H9 (cell line): ENCODE measurements around the gene COL23A1. TPM values are rescaled to one million over a fixed set of nuclear protein-coding genes. Genes with fewer than 3 reads are reported as not detected.

Experiments
- DNase-seq: peaks from one replicate; pipeline ENCODE4 v3.0.0-alpha.2; 2017
- H2AFZ ChIP-seq: one replicate; pipeline ENCODE4 v1.6.1; 2013; ENCODE audit warnings: mild to moderate bottlenecking, low read length, control low read depth, moderate library complexity
- H2AK5ac ChIP-seq: 2 replicates; pipeline ENCODE4 v1.6.1; 2013; ENCODE audit warnings: low read length, control low read depth, mixed read lengths; ENCODE audit not compliant: insufficient read length
- H2BK120ac ChIP-seq: one replicate; pipeline ENCODE4 v1.6.1; 2013; ENCODE audit warnings: low read depth, mild to moderate bottlenecking, low read length, control low read depth, inconsistent platforms; ENCODE audit not compliant: poor library complexity, severe bottlenecking
- H2BK12ac ChIP-seq: 2 replicates; pipeline ENCODE4 v1.6.1; 2013; ENCODE audit warnings: low read length, control low read depth, mixed read lengths, low read depth; ENCODE audit not compliant: insufficient read length
- H2BK15ac ChIP-seq: 2 replicates; pipeline ENCODE4 v1.6.1; 2013; ENCODE audit warnings: low read depth, low read length, control low read depth
- H2BK20ac ChIP-seq: one replicate; pipeline ENCODE4 v1.6.1; 2013; ENCODE audit warnings: low read depth, mild to moderate bottlenecking, low read length, control low read depth, inconsistent platforms; ENCODE audit not compliant: poor library complexity, severe bottlenecking
- H2BK5ac ChIP-seq: 2 replicates; pipeline ENCODE4 v1.6.1; 2013; ENCODE audit warnings: low read length, control low read depth, mixed read lengths; ENCODE audit not compliant: insufficient read length
- H3K14ac ChIP-seq: 2 replicates; pipeline ENCODE4 v1.6.1; 2013; ENCODE audit warnings: low read length, control low read depth; ENCODE audit not compliant: insufficient read depth
- H3K18ac ChIP-seq: 2 replicates; pipeline ENCODE4 v1.6.1; 2013; ENCODE audit warnings: low read depth, mild to moderate bottlenecking, mixed read lengths, low read length, control low read depth; ENCODE audit not compliant: insufficient read length
- H3K23ac ChIP-seq: 2 replicates; pipeline ENCODE4 v1.6.1; 2013; ENCODE audit warnings: low read length, control low read depth, mixed read lengths, low read depth; ENCODE audit not compliant: insufficient read length
- H3K23me2 ChIP-seq: 2 replicates; pipeline ENCODE4 v1.6.1; 2013; ENCODE audit warnings: low read depth, mild to moderate bottlenecking, mixed read lengths, low read length, control low read depth; ENCODE audit not compliant: insufficient read length, poor library complexity, severe bottlenecking
- H3K27ac ChIP-seq: 2 replicates; pipeline ENCODE4 v1.5.1; 2013; ENCODE audit warnings: low read length, control low read depth, mixed read lengths, low read depth; ENCODE audit not compliant: insufficient read length
- H3K27me3 ChIP-seq: 2 replicates; pipeline ENCODE4 v1.6.1; 2013; ENCODE audit warnings: low read length, control low read depth, inconsistent platforms; ENCODE audit not compliant: insufficient read depth
- H3K4ac ChIP-seq: 2 replicates; pipeline ENCODE4 v1.6.1; 2013; ENCODE audit warnings: low read depth, mild to moderate bottlenecking, control low read depth, inconsistent platforms, low read length, moderate library complexity
- H3K4me1 ChIP-seq: 2 replicates; pipeline ENCODE4 v1.6.1; 2013; ENCODE audit warnings: low read length, control low read depth, inconsistent platforms; ENCODE audit not compliant: insufficient read depth
- H3K4me2 ChIP-seq: 2 replicates; pipeline ENCODE4 v1.6.1; 2013; ENCODE audit warnings: low read length, control low read depth, mixed read lengths; ENCODE audit not compliant: insufficient read length, insufficient read depth
- H3K56ac ChIP-seq: 2 replicates; pipeline ENCODE4 v1.6.1; 2013; ENCODE audit warnings: low read depth, mild to moderate bottlenecking, mixed read lengths, low read length, control low read depth; ENCODE audit not compliant: insufficient read length
- H3K79me1 ChIP-seq: 2 replicates; pipeline ENCODE4 v1.6.1; 2013; ENCODE audit warnings: low read depth, mild to moderate bottlenecking, moderate library complexity, low read length, control low read depth, inconsistent platforms; ENCODE audit not compliant: insufficient read depth, poor library complexity, severe bottlenecking
- H3K79me2 ChIP-seq: 2 replicates; pipeline ENCODE4 v1.6.1; 2013; ENCODE audit warnings: low read length, control low read depth, inconsistent platforms; ENCODE audit not compliant: insufficient read depth
- H3K9ac ChIP-seq: 2 replicates; pipeline ENCODE4 v1.6.1; 2013; ENCODE audit warnings: low read length, control low read depth, mixed read lengths; ENCODE audit not compliant: insufficient read length; ENCODE audit errors: extremely low read depth
- H3K9me3 ChIP-seq: one replicate; pipeline ENCODE4 v1.6.1; 2013; ENCODE audit warnings: low read depth, low read length, inconsistent platforms; ENCODE audit not compliant: control insufficient read depth
- H3T11ph ChIP-seq: one replicate; pipeline ENCODE4 v1.6.1; 2013; ENCODE audit warnings: mild to moderate bottlenecking, low read length, control low read depth, inconsistent platforms
- H4K20me1 ChIP-seq: one replicate; pipeline ENCODE4 v1.6.1; 2013; ENCODE audit not compliant: control insufficient read depth, insufficient read length, insufficient read depth
- H4K5ac ChIP-seq: 2 replicates; pipeline ENCODE4 v1.6.1; 2013; ENCODE audit warnings: low read depth, mild to moderate bottlenecking, mixed read lengths, low read length, control low read depth; ENCODE audit not compliant: insufficient read length
- H4K8ac ChIP-seq: replicated peaks from 2 replicates; pipeline ENCODE4 v1.6.1; 2013; ENCODE audit warnings: low read length, control low read depth, mixed read lengths, low read depth; ENCODE audit not compliant: insufficient read length
- H4K91ac ChIP-seq: 2 replicates; pipeline ENCODE4 v1.6.1; 2013; ENCODE audit warnings: low read depth, mild to moderate bottlenecking, moderate library complexity, mixed read lengths, low read length, control low read depth; ENCODE audit not compliant: insufficient read length
- H3K27ac Mint-ChIP-seq, 3 experiments: 2 replicates in 2 of 3; 3 replicates in 1 of 3; pipeline ENCODE4 v1.8.0; 2020 to 2021; ENCODE audit warnings: mixed read lengths in 3 of 3, mild to moderate bottlenecking in 1 of 3, moderate library complexity in 1 of 3
- H3K27me3 Mint-ChIP-seq: 2 replicates; pipeline ENCODE4 v1.8.0; 2021; ENCODE audit warnings: low read depth, mild to moderate bottlenecking, moderate library complexity, mixed read lengths
- H3K36me3 Mint-ChIP-seq, 3 experiments: 2 replicates in 2 of 3; 3 replicates in 1 of 3; pipeline ENCODE4 v1.8.0; 2020 to 2021; ENCODE audit warnings: low read depth in 3 of 3, mixed read lengths in 3 of 3; ENCODE audit not compliant: insufficient read depth in 1 of 3
- H3K4me1 Mint-ChIP-seq, 2 experiments: 2 replicates each; pipeline ENCODE4 v1.8.0; 2020; ENCODE audit warnings: mixed read lengths in 2 of 2
- H3K4me3 Mint-ChIP-seq, 2 experiments: 2 replicates in 1 of 2; 3 replicates in 1 of 2; pipeline ENCODE4 v1.8.0; 2020 to 2021; ENCODE audit warnings: mild to moderate bottlenecking in 2 of 2, mixed read lengths in 2 of 2, moderate library complexity in 1 of 2
- H3K9me3 Mint-ChIP-seq, 2 experiments: 2 replicates in 1 of 2; 3 replicates in 1 of 2; pipeline ENCODE4 v1.8.0; 2020; ENCODE audit warnings: mild to moderate bottlenecking in 2 of 2, mixed read lengths in 2 of 2, moderate library complexity in 1 of 2
- WGBS: extraction: QIAGEN DNeasy Blood & Tissue Kit; methylation state at CpG from one replicate; pipeline ENCODE4 v1.1.7; 2013; ENCODE audit warnings: missing lambda C conversion rate, low lambda C conversion rate, mixed read lengths; ENCODE audit not compliant: insufficient read length; ENCODE audit errors: extremely low coverage; 5-methylcytosine and 5-hydroxymethylcytosine counted together
- total RNA-seq: library from RNA; stranded (reverse); gene quantifications from 2 replicates; pipeline ENCODE4 v1.2.1, GENCODE V29; 2021
- TF ChIP-seq, protein P1 (sequence below): fragments of 200-600 bp; sonication (generic); conservative IDR thresholded peaks from 3 replicates; pipeline ENCODE4 v1.8.0; 2021; ENCODE audit warnings: antibody characterized with exemption, mild to moderate bottlenecking

COL23A1 gene
- total RNA-seq, 1 experiment from 2014 or later: 2.6 TPM

GRCh38 chr5:178383301-178383918, 206.8 kb downstream of the COL23A1 start:
- Histone ChIP-seq H3K27me3 (no peaks in the 10 kb centered on the region), H2AK5ac (no peak overlapping the region), H4K8ac (no peak overlapping the region), H3K79me1 (no peaks in the 10 kb centered on the region), H3K18ac (no peak overlapping the region), H3K9me3 (no peaks in the 10 kb centered on the region), H3K27ac (no peak overlapping the region), H2BK15ac (no peak overlapping the region), H4K91ac (no peak overlapping the region), H3K23me2 (no peaks in the 10 kb centered on the region), H4K20me1 (no peaks in the 10 kb centered on the region), H3K4me2 (no peak overlapping the region), H3K14ac (no peak overlapping the region), H2BK120ac (no peak overlapping the region), H3K23ac (no peak overlapping the region), H2BK5ac (no peak overlapping the region), H2BK20ac (no peak overlapping the region), H2BK12ac (no peak overlapping the region), H4K5ac (no peak overlapping the region), H3K79me2 (no peaks in the 10 kb centered on the region), H3K56ac (no peak overlapping the region), H3K4me1 (peaks cover 5% of the 10 kb centered on the region; the same call in 1 of the 2 replicates), H3K4ac (no peak overlapping the region), H3K9ac (no peak overlapping the region), H2AFZ (no peak overlapping the region), H3T11ph (no peak overlapping the region)
- Mint-ChIP-seq H3K27me3 (no peaks in the 10 kb centered on the region; the same call in none of the 2 replicates), H3K36me3 (no peaks in the 10 kb centered on the region), H3K4me3 (no peak overlapping the region), H3K27ac (no peak overlapping the region; a peak in 2 of 7 replicates), H3K9me3 (no peaks in the 10 kb centered on the region), H3K4me1 (peaks cover 29 to 52% of the 10 kb centered on the region in 2 experiments)
- no CpG with 5 or more reads among the region's 13 CpGs for WGBS
- TF ChIP-seq, protein P1, sequence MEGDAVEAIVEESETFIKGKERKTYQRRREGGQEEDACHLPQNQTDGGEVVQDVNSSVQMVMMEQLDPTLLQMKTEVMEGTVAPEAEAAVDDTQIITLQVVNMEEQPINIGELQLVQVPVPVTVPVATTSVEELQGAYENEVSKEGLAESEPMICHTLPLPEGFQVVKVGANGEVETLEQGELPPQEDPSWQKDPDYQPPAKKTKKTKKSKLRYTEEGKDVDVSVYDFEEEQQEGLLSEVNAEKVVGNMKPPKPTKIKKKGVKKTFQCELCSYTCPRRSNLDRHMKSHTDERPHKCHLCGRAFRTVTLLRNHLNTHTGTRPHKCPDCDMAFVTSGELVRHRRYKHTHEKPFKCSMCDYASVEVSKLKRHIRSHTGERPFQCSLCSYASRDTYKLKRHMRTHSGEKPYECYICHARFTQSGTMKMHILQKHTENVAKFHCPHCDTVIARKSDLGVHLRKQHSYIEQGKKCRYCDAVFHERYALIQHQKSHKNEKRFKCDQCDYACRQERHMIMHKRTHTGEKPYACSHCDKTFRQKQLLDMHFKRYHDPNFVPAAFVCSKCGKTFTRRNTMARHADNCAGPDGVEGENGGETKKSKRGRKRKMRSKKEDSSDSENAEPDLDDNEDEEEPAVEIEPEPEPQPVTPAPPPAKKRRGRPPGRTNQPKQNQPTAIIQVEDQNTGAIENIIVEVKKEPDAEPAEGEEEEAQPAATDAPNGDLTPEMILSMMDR: no peak
- DNase-seq: no peak
